Mucosa of descending colon (tissue), 3 donors: ENCODE data around the gene BRI3. TPM values are rescaled to one million over a fixed set of nuclear protein-coding genes. Genes with fewer than 3 reads are reported as not detected.

ENCODE experiments used
- ATAC-seq: fragments of 200-7000 bp; cut with Tn5 transposase; one replicate; pipeline ENCODE4 v1.9.1; 2020; ENCODE audit warnings: mild to moderate bottlenecking, moderate library complexity
- DNase-seq, 3 donors: peaks; one replicate each; pipeline ENCODE4 v3.0.0-alpha.2; 2020
- H3K36me3 ChIP-seq: fragments of 200-600 bp; one replicate; pipeline ENCODE4 v1.8.0; 2021; ENCODE audit warnings: low read depth, mild to moderate bottlenecking
- H3K4me1 ChIP-seq: fragments of 200-600 bp; one replicate; pipeline ENCODE4 v1.8.0; 2021; ENCODE audit warnings: low read depth, mild to moderate bottlenecking
- H3K4me3 ChIP-seq: fragments of 200-600 bp; one replicate; pipeline ENCODE4 v1.8.0; 2021; ENCODE audit warnings: mild to moderate bottlenecking
- H3K9me3 ChIP-seq: fragments of 200-600 bp; one replicate; pipeline ENCODE4 v1.8.0; 2021; ENCODE audit warnings: mild to moderate bottlenecking
- CTCF ChIP-seq: fragments of 200-600 bp; IDR thresholded peaks from one replicate; pipeline ENCODE4 v1.8.0; 2022; ENCODE audit warnings: antibody characterized with exemption, mild to moderate bottlenecking
- intact Hi-C, 2 donors: fragments of 100-400 bp; cut with DNase I in 1 of 2; cut with micrococcal nuclease in 1 of 2; formaldehyde crosslinking; loops; one replicate each; pipeline versions ENCODE4 v1.11.0 to v1.11.1; 2022; cut with DNase I, micrococcal nuclease
- total RNA-seq, 3 donors: library from RNA; stranded (reverse); fragmentation: NEBNext Ultra II Directional in 2 of 3; extraction: Animal tissue kit (Norgen Biotek cat#: 25700) in 2 of 3; gene quantifications; one replicate each; pipeline versions ENCODE4 v1.2.1 to v1.2.4, GENCODE V29; 2021 to 2023
- donor health status: DM: no; HTN: no; CAD: no; lungs with moderate emphysema.
- donor health status: DM: no; HTN: no; CAD: no.
- donor health status: DM: no; HTN: yes; CAD: no.

The BRI3 gene
- total RNA-seq, 3 donors from 2014 or later = 186 to 205 (median 202) TPM

GRCh38 chr7:98240961-98241673 lies 40.4 kb upstream of the BRI3 start:
- H3K9me3 ChIP-seq = no peaks in the 10 kb centered on the region
- ATAC-seq = peak; percentile 73

GRCh38 chr7:98241674-98242241 lies 39.7 kb upstream of the BRI3 start:
- peak; percentile 7 for ATAC-seq
- H3K36me3 ChIP-seq = no peaks in the 10 kb centered on the region

More at GRCh38 chr7:98240961-98241673, 40.4 kb upstream of the BRI3 start:
- TF ChIP-seq CTCF = peak; percentile 48
- no peaks in the 10 kb centered on the region for H3K36me3 ChIP-seq
- H3K4me3 ChIP-seq = no peak overlapping the region
- H3K4me1 ChIP-seq = no peaks in the 10 kb centered on the region
- intact Hi-C loops = no loop called here
- DNase-seq = peak in 2 of 3 donors; percentile 59

GRCh38 chr7:98242342-98242741 lies 39.1 kb upstream of the BRI3 start:
- no peak for TF ChIP-seq CTCF
- no peaks in the 10 kb centered on the region for H3K36me3 ChIP-seq

More at GRCh38 chr7:98241674-98242241, 39.7 kb upstream of the BRI3 start:
- TF ChIP-seq CTCF = no peak
- intact Hi-C loops = no loop called here
- Histone ChIP-seq H3K4me3 (no peak overlapping the region), H3K4me1 (no peaks in the 10 kb centered on the region), H3K9me3 (no peaks in the 10 kb centered on the region)
- DNase-seq = no peak

GRCh38 chr7:98242934-98243333 lies 38.6 kb upstream of the BRI3 start:
- ATAC-seq = no peak

More at GRCh38 chr7:98242342-98242741, 39.1 kb upstream of the BRI3 start:
- Histone ChIP-seq H3K4me1 (no peaks in the 10 kb centered on the region), H3K9me3 (no peaks in the 10 kb centered on the region), H3K4me3 (no peak overlapping the region)
- DNase-seq = no peak
- intact Hi-C loops = no loop called here
- ATAC-seq = no peak

GRCh38 chr7:98244871-98245270 lies 36.6 kb upstream of the BRI3 start:
- intact Hi-C loops = no loop called here
- ATAC-seq = no peak
- no peak for TF ChIP-seq CTCF
- no peak for DNase-seq
- Histone ChIP-seq H3K36me3 (no peaks in the 10 kb centered on the region), H3K9me3 (no peaks in the 10 kb centered on the region), H3K4me3 (no peak overlapping the region), H3K4me1 (peaks cover 7% of the 10 kb centered on the region)

More at GRCh38 chr7:98242934-98243333, 38.6 kb upstream of the BRI3 start:
- intact Hi-C loops = no loop called here
- no peaks in the 10 kb centered on the region for H3K9me3 ChIP-seq
- H3K36me3 ChIP-seq = no peaks in the 10 kb centered on the region
- H3K4me1 ChIP-seq = no peaks in the 10 kb centered on the region
- no peak for TF ChIP-seq CTCF
- H3K4me3 ChIP-seq = no peak overlapping the region
- DNase-seq = no peak
